Measurements from ENCODE around the gene FBN2.

Gene FBN2

DNA sequence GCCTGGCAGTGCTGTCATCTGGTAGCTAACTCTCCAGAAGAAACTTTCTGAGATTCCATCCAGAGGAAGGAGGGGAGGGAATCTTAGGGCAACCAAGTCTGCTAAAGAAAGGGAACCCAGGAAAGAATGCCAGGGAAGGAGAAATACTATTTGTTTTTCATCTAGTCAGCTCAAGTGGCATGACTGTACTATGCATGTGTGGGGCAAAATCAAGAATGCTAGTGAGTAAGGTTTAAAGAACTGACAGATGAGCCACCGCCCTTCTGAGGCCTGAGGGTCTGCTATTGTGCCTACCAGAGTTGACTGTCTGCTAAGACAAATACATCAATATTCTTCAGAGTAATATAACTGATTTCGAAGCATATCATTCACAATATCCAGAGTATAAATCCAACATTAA lies 250.3 kb downstream of the FBN2 start:
- no peak for DNase-seq
- no peak for TF ChIP-seq POLR2A (IDR thresholded peaks at IDR 0.05; ENCODE audit: low read length)
- no peak for TF ChIP-seq GATA1 (IDR thresholded peaks at IDR 0.05; ENCODE audit: low read depth, low read length)

GRCh38 chr5:128284236-128284635 lies 253.8 kb downstream of the FBN2 start:
- TF ChIP-seq POLR2A (IDR thresholded peaks at IDR 0.05; ENCODE audit: low read length) = no peak
- DNase-seq = no peak

DNA sequence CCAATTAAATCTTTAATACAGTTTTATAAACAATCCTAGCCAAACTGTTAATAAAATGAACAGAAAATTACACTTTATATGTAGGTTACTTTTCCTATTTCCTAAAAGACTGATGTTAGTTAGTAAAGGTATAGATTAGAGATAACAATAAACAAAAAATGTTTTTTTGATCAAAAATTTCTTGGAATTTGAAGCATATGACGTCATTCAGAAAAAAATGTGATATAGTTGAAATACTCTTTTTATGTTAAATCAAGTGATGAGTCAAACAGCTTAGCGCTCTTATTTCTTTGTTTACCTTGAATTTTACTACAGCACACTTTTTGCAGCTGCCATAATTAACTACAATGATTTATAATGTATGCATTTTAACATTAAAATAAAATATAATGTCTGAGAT lies 258.7 kb downstream of the FBN2 start:
- no peak for DNase-seq
- no peak for TF ChIP-seq POLR2A (IDR thresholded peaks at IDR 0.05; ENCODE audit: low read length)
- TF ChIP-seq GATA1 (IDR thresholded peaks at IDR 0.05; ENCODE audit: low read depth, low read length) = no peak

GRCh38 chr5:128276537-128277216 lies 261.4 kb downstream of the FBN2 start:
- DNase-seq = peak in 1 of 2 experiments; percentile 21
- no peak for TF ChIP-seq POLR2A (IDR thresholded peaks at IDR 0.05; ENCODE audit: low read length)
- no peak for TF ChIP-seq GATA1 (IDR thresholded peaks at IDR 0.05; ENCODE audit: low read depth, low read length)

DNA sequence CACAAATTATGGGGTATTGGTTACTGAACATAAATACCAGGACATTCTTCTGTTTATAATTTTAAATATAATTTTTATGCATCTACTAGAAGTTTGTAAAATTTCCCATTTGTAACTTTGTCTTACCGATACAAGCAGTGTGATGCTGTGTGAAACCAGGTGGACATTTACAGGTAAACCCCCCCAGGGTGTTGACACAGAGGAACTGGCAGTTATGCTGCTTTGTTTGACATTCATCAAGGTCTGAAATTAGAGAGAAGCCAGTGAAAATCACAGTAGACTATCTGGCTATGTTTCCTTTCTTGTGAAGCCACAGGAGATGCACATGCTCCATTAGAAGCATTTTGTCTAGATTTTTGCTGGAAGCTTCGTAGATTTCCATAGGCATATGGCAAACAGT lies 263.6 kb downstream of the FBN2 start:
- TF ChIP-seq GATA1 (IDR thresholded peaks at IDR 0.05; ENCODE audit: low read depth, low read length) = no peak
- no peak for TF ChIP-seq POLR2A (IDR thresholded peaks at IDR 0.05; ENCODE audit: low read length)
- DNase-seq = no peak

DNA sequence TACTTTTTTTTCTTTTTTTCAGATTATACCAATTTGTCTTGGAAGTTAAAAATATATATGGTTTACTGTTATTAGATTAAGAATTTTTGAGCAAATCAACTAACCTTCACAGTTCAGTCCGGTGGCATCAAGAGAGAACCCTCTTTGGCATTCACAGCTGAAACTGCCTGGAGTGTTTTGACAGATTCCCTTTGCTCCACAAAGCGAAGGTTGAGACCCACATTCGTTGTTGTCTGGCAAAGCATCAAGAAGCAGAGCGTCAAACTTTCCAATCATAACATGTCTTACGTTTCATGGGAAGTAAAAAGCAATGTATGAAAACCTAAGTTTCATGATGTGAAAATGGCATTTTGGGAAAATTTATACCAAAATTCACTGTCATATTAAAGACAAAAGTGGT lies 264.3 kb downstream of the FBN2 start:
- TF ChIP-seq POLR2A (IDR thresholded peaks at IDR 0.05; ENCODE audit: low read length) (no peak), GATA1 (IDR thresholded peaks at IDR 0.05; ENCODE audit: low read depth, low read length) (no peak)
- DNase-seq = no peak

DNA sequence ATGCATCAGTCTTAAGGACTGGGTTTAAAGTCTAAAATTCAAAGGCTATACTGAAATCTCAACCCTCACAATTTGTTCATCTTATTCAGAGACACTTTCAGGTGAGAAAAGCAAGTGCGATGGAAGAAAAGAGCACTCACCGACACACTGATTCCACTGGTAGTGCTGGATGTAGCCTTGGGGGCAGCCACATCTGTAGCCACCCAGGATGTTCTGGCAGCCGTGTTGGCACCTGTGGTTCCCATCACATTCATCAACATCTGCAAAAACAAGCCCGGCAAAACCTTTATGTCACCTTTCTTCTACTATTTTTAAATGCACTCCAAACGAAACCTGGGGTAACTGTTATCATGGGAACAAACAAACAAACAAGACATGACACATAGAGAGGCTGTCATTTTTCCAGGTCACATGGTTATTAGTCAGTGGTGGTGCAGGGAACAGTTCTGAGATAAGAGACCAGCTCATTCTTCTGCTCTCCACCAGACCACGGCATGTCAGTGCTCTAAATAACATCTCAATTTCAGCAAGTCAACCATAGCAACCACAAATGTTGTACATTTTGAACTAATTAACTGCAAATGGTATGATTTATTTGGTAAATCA lies 266.1 kb downstream of the FBN2 start:
- no peak for TF ChIP-seq GATA1 (IDR thresholded peaks at IDR 0.05; ENCODE audit: low read depth, low read length)
- TF ChIP-seq POLR2A (IDR thresholded peaks at IDR 0.05; ENCODE audit: low read length) = no peak
- DNase-seq = peak; percentile 61 to 72

GRCh38 chr5:128271071-128271470 lies 267.0 kb downstream of the FBN2 start:
- TF ChIP-seq GATA1 (IDR thresholded peaks at IDR 0.05; ENCODE audit: low read depth, low read length) (no peak), POLR2A (IDR thresholded peaks at IDR 0.05; ENCODE audit: low read length) (no peak)
- no peak for DNase-seq

GRCh38 chr5:128264564-128265360 lies 273.3 kb downstream of the FBN2 start:
- TF ChIP-seq GATA1 (IDR thresholded peaks at IDR 0.05; ENCODE audit: low read depth, low read length) (no peak), POLR2A (IDR thresholded peaks at IDR 0.05; ENCODE audit: low read length) (no peak)
- no peak for DNase-seq

DNA sequence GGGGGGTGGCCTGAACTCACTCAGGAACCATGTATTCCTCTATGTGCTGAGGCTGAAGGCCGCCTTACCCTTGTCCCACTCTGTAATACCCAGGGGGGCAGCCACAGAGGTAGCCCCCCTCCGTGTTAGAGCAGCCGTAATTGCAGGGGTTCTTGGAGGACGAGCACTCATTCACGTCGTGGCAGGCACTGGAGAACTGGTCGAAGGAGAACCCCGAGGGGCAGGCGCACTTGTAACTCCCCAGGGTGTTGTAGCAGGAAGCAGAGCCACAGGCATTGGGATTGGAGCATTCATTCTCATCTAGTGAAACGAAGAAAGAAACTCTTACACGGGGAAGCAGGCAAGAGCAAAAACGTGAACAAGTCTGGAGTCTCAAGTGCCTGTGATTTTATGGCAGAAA lies 274.7 kb downstream of the FBN2 start:
- DNase-seq = no peak

DNA sequence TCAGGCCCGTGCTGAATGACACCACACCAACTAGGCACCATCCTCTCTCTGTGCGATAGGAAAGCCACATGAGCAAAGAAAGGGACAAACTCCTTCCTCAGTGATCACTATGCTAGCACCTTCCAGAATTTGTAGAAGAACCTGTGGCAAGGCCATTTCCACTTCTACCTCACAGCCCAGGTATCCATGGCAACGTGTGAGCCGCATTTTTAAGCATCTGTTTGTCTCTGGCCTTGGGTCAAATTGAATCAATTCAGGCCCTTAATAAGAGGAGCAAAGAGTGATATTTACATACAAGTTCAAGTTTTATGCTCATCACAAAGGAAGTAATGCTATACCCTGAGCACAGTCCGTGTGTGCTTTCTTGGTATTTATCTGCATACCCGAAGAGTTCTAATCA lies 275.1 kb downstream of the FBN2 start:
- no peak for DNase-seq
- TF ChIP-seq GATA1 (IDR thresholded peaks at IDR 0.05; ENCODE audit: low read depth, low read length) = no peak
- TF ChIP-seq POLR2A (IDR thresholded peaks at IDR 0.05; ENCODE audit: low read length) = no peak

More for the DNA sequence above, 274.7 kb downstream of the FBN2 start:
- TF ChIP-seq POLR2A (IDR thresholded peaks at IDR 0.05; ENCODE audit: low read length) (no peak), GATA1 (IDR thresholded peaks at IDR 0.05; ENCODE audit: low read depth, low read length) (no peak)

DNA sequence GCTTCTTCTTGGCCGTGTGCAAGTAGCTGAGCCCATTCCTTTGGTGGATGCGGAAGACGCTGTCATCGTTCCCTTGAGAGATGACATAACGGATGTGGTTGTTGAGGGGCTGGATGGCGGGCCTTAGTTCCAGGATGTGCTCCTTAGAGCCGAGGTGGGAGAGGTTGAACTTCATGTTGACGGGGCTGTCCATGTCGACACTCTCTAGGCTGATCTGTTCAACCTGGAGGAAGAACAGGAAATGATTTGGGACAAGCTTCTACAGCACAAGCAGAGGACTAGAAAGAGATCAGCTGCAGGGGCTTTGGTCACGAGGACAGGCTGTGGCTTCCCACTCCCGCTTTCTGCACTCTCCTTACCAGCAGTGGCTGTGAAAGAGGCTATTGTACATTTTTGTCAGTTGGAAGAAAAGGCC lies 278.4 kb downstream of the FBN2 start:
- TF ChIP-seq GATA1 (IDR thresholded peaks at IDR 0.05; ENCODE audit: low read depth, low read length) (no peak), POLR2A (IDR thresholded peaks at IDR 0.05; ENCODE audit: low read length) (no peak)
- DNase-seq = no peak

DNA sequence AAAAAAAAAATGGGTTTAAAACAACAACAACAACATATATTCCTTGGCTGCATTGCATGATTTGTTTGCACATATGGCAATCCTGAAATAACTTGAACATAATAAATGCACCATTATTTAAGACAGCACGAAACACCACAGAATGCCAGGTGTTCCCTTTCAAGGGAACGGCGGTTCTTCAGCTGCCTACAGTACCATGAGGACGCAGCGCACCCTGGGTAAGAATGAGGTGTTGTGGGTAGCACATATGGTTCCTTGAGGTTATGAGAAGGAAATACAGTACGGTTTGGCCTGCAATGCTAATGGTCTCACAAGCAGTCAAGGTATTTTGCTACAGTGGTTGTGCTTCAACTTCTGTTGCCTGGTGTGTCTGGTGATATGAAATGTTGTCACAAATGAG lies 279.7 kb downstream of the FBN2 start:
- DNase-seq = no peak
- TF ChIP-seq GATA1 (IDR thresholded peaks at IDR 0.05; ENCODE audit: low read depth, low read length) (no peak), POLR2A (IDR thresholded peaks at IDR 0.05; ENCODE audit: low read length) (no peak)

DNA sequence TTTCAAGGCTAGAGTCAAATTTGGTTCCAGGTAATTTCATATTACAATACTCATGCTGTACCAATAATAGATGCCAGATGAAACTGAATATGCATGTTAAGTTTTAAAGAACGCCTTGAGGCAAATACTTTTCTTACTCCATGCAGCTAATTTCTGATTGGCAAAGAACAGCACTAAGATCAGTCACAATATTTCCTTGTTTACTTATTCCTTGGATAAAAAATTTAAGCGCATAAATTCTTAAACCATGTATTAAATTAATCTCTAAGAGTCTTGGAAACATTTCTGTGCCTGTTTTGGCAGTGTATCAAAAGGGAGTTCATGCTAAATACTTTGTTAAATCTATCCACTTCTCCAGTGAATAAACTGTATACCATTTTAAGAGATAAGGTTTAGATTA lies 281.0 kb downstream of the FBN2 start:
- TF ChIP-seq GATA1 (IDR thresholded peaks at IDR 0.05; ENCODE audit: low read depth, low read length) = no peak
- no peak for TF ChIP-seq POLR2A (IDR thresholded peaks at IDR 0.05; ENCODE audit: low read length)
- DNase-seq = no peak
